SU-DHL-6 (cell line): ENCODE data around the gene EXOC6B.

Experiments used
- H2AFZ ChIP-seq: fragments of 200-600 bp; sonication (generic); 2 replicates; pipeline ENCODE4 v1.6.1; 2014; ENCODE audit warnings: low read depth, mild to moderate bottlenecking, moderate library complexity, mixed read lengths, antibody characterized with exemption, low read length; ENCODE audit not compliant: severe bottlenecking
- H3F3A ChIP-seq: fragments of 200-600 bp; shearing (Covaris generic); 2 replicates; pipeline ENCODE4 v1.6.0; 2016; ENCODE audit warnings: antibody characterized with exemption, mild to moderate bottlenecking; ENCODE audit not compliant: insufficient read depth
- H3K27ac ChIP-seq: fragments of 200-600 bp; sonication (generic); 2 replicates; pipeline ENCODE4 v1.5.1; 2016; ENCODE audit warnings: low read depth, mild to moderate bottlenecking, low read length, moderate library complexity, mixed read lengths
- H3K27me3 ChIP-seq: fragments of 200-600 bp; sonication (generic), shearing (Covaris generic); 2 replicates; pipeline ENCODE4 v1.6.0; 2014; ENCODE audit warnings: mild to moderate bottlenecking, low read length
- H3K36me3 ChIP-seq: fragments of 200-600 bp; sonication (generic); 2 replicates; pipeline ENCODE4 v1.6.1; 2014; ENCODE audit warnings: mild to moderate bottlenecking, low read length, mixed read lengths
- H3K4me2 ChIP-seq: fragments of 300-600, 200-600 bp; shearing (Covaris generic), sonication (generic); 2 replicates; pipeline ENCODE4 v1.6.0; 2014; ENCODE audit warnings: low read length, low read depth, mild to moderate bottlenecking; ENCODE audit not compliant: poor library complexity, severe bottlenecking
- H3K4me3 ChIP-seq: fragments of 200-600 bp; sonication (generic); 2 replicates; pipeline ENCODE4 v1.5.1; 2014; ENCODE audit warnings: antibody characterized with exemption, low read length, mild to moderate bottlenecking, mixed read lengths; ENCODE audit not compliant: insufficient read depth, poor library complexity, severe bottlenecking
- H3K79me2 ChIP-seq: fragments of 200-600 bp; sonication (generic); 2 replicates; pipeline ENCODE4 v1.6.1; 2014; ENCODE audit warnings: mild to moderate bottlenecking, low read length, moderate library complexity; ENCODE audit not compliant: insufficient read depth
- H3K9ac ChIP-seq: fragments of 200-600 bp; sonication (generic); 2 replicates; pipeline ENCODE4 v1.7.0; 2014; ENCODE audit warnings: mild to moderate bottlenecking, low read length
- H3K9me2 ChIP-seq: fragments of 200-600 bp; sonication (generic); replicated peaks from 2 replicates; pipeline ENCODE4 v1.6.1; 2014; ENCODE audit warnings: low read length; ENCODE audit not compliant: insufficient read depth
- H3K9me3 ChIP-seq: fragments of 200-600 bp; sonication (generic); 2 replicates; pipeline ENCODE4 v1.6.1; 2014; ENCODE audit warnings: low read length, mixed read lengths; ENCODE audit not compliant: insufficient read depth
- H4K20me1 ChIP-seq: fragments of 200-600 bp; sonication (generic); 2 replicates; pipeline ENCODE4 v1.6.1; 2014; ENCODE audit warnings: low read depth, mild to moderate bottlenecking, antibody characterized with exemption, low read length, moderate library complexity, mixed read lengths
- CTCF ChIP-seq: fragments of 200-600 bp; sonication (generic); IDR thresholded peaks from one replicate; pipeline ENCODE4 v1.5.1; 2017; ENCODE audit warnings: antibody characterized with exemption, mild to moderate bottlenecking, low read length, moderate library complexity; ENCODE audit not compliant: insufficient read depth, poor library complexity, severe bottlenecking
- EZH2phosphoT487 ChIP-seq: fragments of 200-600 bp; sonication (generic), shearing (Covaris generic); conservative IDR thresholded peaks from 2 replicates; pipeline ENCODE4 v1.6.1; 2018; ENCODE audit warnings: mild to moderate bottlenecking, antibody characterized with exemption, low read length, moderate library complexity, mixed read lengths

Gene EXOC6B

GRCh38 chr2:72276356-72276755 is 549.5 kb downstream of the EXOC6B start:
- Histone ChIP-seq H3K4me2 (no peak overlapping the region), H3K79me2 (no peaks in the 10 kb centered on the region), H3F3A (no peaks in the 10 kb centered on the region), H3K27ac (no peak overlapping the region), H3K27me3 (no peaks in the 10 kb centered on the region), H3K36me3 (no peaks in the 10 kb centered on the region), H3K9me3 (no peaks in the 10 kb centered on the region), H3K9ac (no peak overlapping the region), H4K20me1 (no peaks in the 10 kb centered on the region), H3K9me2 (no peaks in the 10 kb centered on the region), H2AFZ (no peak overlapping the region), H3K4me3 (no peak overlapping the region)
- TF ChIP-seq EZH2phosphoT487 (no peak), CTCF (no peak)

- H3K9me3 ChIP-seq = no peaks in the 10 kb centered on the region
- no peak overlapping the region for H3K9ac ChIP-seq
- H3K4me3 ChIP-seq = no peak overlapping the region
- TF ChIP-seq CTCF = no peak
- no peak for TF ChIP-seq EZH2phosphoT487
- H3K27me3 ChIP-seq = no peaks in the 10 kb centered on the region
- H3K36me3 ChIP-seq = no peaks in the 10 kb centered on the region
- H3K9me2 ChIP-seq = no peaks in the 10 kb centered on the region
- H3F3A ChIP-seq = no peaks in the 10 kb centered on the region
- no peaks in the 10 kb centered on the region for H3K79me2 ChIP-seq
- H3K27ac ChIP-seq = no peak overlapping the region
- no peak overlapping the region for H2AFZ ChIP-seq
- no peaks in the 10 kb centered on the region for H4K20me1 ChIP-seq
- no peak overlapping the region for H3K4me2 ChIP-seq
These were observed 550.7 kb downstream of the EXOC6B start for GRCh38 chr2:72275084-72275483.

- TF ChIP-seq EZH2phosphoT487 (no peak), CTCF (no peak)
- H2AFZ ChIP-seq = no peak overlapping the region
- H4K20me1 ChIP-seq = no peaks in the 10 kb centered on the region
- H3K9me3 ChIP-seq = no peaks in the 10 kb centered on the region
- no peak overlapping the region for H3K4me2 ChIP-seq
- H3K9ac ChIP-seq = no peak overlapping the region
- H3F3A ChIP-seq = no peaks in the 10 kb centered on the region
- H3K4me3 ChIP-seq = no peak overlapping the region
- H3K9me2 ChIP-seq = no peaks in the 10 kb centered on the region
- no peak overlapping the region for H3K27ac ChIP-seq
- no peaks in the 10 kb centered on the region for H3K27me3 ChIP-seq
- no peaks in the 10 kb centered on the region for H3K79me2 ChIP-seq
- no peaks in the 10 kb centered on the region for H3K36me3 ChIP-seq
These were observed 551.4 kb downstream of the EXOC6B start for GRCh38 chr2:72274380-72274797.
